ENCODE data around the gene CNGB1. TPM values are rescaled to one million over a fixed set of nuclear protein-coding genes. Genes with fewer than 3 reads are reported as not detected.

CNGB1 gene
- total and polyA plus RNA-seq, 2 of the 13 experiments (the other 11 are each of a cell fraction or from before 2014, with no cell fraction given) = 0.02 to 0.15 TPM

- no peak for TF ChIP-seq DBP (CRISPR knock-in tag; IDR thresholded peaks at IDR 0.05; ENCODE audit: not compliant biosample characterization)
- peak; percentile 42; the same call in 1 of the 2 replicates for TF ChIP-seq ZSCAN25 (CRISPR knock-in tag; IDR thresholded peaks at IDR 0.05)
- no peak for TF ChIP-seq ZNF879 (CRISPR knock-in tag; IDR thresholded peaks at IDR 0.05)
- TF ChIP-seq ZBTB20 (CRISPR knock-in tag; IDR thresholded peaks at IDR 0.05; ENCODE audit: borderline replicate concordance, low read depth) = peak; percentile 56; the same call in 1 of the 2 replicates
- TF ChIP-seq BORCS8-MEF2B (CRISPR knock-in tag; IDR thresholded peaks at IDR 0.05) = peak; percentile 68; the same call in 1 of the 2 replicates
- TF ChIP-seq ZNF556 (CRISPR knock-in tag; IDR thresholded peaks at IDR 0.05; ENCODE audit: borderline replicate concordance) = peak; percentile 82; the same call in 1 of the 2 replicates
- no peak for TF ChIP-seq SP2 (CRISPR knock-in tag; IDR thresholded peaks at IDR 0.05)
- TF ChIP-seq SMAD1 (CRISPR knock-in tag; IDR thresholded peaks at IDR 0.05; ENCODE audit: borderline replicate concordance, low read depth) = peak; percentile 75; the same call in 1 of the 2 replicates
- TF ChIP-seq ZNF674 (CRISPR knock-in tag; IDR thresholded peaks at IDR 0.05; ENCODE audit: low read depth) = no peak
- TF ChIP-seq FOXK1 (CRISPR knock-in tag; IDR thresholded peaks at IDR 0.05; ENCODE audit: borderline replicate concordance, low read depth) = peak; percentile 85; the same call in 1 of the 2 replicates
- 0 out of 2 replicates have a peak, but pooled peaks have one; percentile 78 for TF ChIP-seq ZNF713 (CRISPR knock-in tag; IDR thresholded peaks at IDR 0.05)
- peak; percentile 75; the same call in 1 of the 2 replicates for TF ChIP-seq ZNF747 (CRISPR knock-in tag; IDR thresholded peaks at IDR 0.05; ENCODE audit: borderline replicate concordance)
- no peak for TF ChIP-seq ZNF367 (CRISPR knock-in tag; IDR thresholded peaks at IDR 0.05; ENCODE audit: borderline replicate concordance)
- peak; percentile 92; the same call in 1 of the 2 replicates for TF ChIP-seq ZNF292 (CRISPR knock-in tag; IDR thresholded peaks at IDR 0.05; ENCODE audit: borderline replicate concordance, low read depth)
- no peak for TF ChIP-seq ZNF510 (CRISPR knock-in tag; IDR thresholded peaks at IDR 0.05; ENCODE audit: low read depth)
- no peak for TF ChIP-seq ZNF354B (CRISPR knock-in tag; IDR thresholded peaks at IDR 0.05)
- no peak for TF ChIP-seq CCDC6 (CRISPR knock-in tag; IDR thresholded peaks at IDR 0.05)
- TF ChIP-seq ZNF790 (CRISPR knock-in tag; IDR thresholded peaks at IDR 0.05; ENCODE audit: borderline replicate concordance) = no peak
- peak; percentile 92 for TF ChIP-seq HIC2 (CRISPR knock-in tag; IDR thresholded peaks at IDR 0.05; ENCODE audit: low read depth)
- TF ChIP-seq ZNF75D (CRISPR knock-in tag; IDR thresholded peaks at IDR 0.05; ENCODE audit: borderline replicate concordance) = no peak
- peak; percentile 55; the same call in 1 of the 2 replicates for TF ChIP-seq ZNF280D (CRISPR knock-in tag; IDR thresholded peaks at IDR 0.05)
- TF ChIP-seq ZSCAN21 (CRISPR knock-in tag; IDR thresholded peaks at IDR 0.05; ENCODE audit: borderline replicate concordance) = no peak; the same call in 1 of the 2 replicates
- TF ChIP-seq ARNTL (CRISPR knock-in tag; IDR thresholded peaks at IDR 0.05) = peak; percentile 73; the same call in 1 of the 2 replicates
- peak; percentile 77; the same call in 1 of the 2 replicates for TF ChIP-seq ZNF205 (CRISPR knock-in tag; IDR thresholded peaks at IDR 0.05)
These were observed 108.1 kb downstream of the CNGB1 start (continued) for GRCh38 chr16:57862698-57863433.

All from HepG2 (cell line).